DMS53 treated with DMSO at 0.1 percent for 48 hours (cell line): ENCODE results near the gene DUSP22.

Experiments used
- DNase-seq: peaks from one replicate; lab custom pipeline; 2025; ENCODE audit not compliant: unreplicated experiment; lab: John Stamatoyannopoulos, UW

DUSP22 gene

GRCh38 chr6:349491-349921 is 57.2 kb downstream of the DUSP22 start:
- DNase-seq, result no peak

- DNase-seq, result no peak
Measured at GRCh38 chr6:350371-350770, 58.1 kb downstream of the DUSP22 start.

- no peak for DNase-seq
Measured at GRCh38 chr6:351011-351866, 59.0 kb downstream of the DUSP22 start.

- no peak for DNase-seq
Measured at GRCh38 chr6:351867-352289, 59.6 kb downstream of the DUSP22 start.

GRCh38 chr6:352474-352873 is 60.2 kb downstream of the DUSP22 start:
- DNase-seq, result no peak

- no peak for DNase-seq
Measured at GRCh38 chr6:352896-353470, 60.7 kb downstream of the DUSP22 start.

GRCh38 chr6:353642-354614 is 61.6 kb downstream of the DUSP22 start:
- no peak for DNase-seq

GRCh38 chr6:354631-355280 is 62.5 kb downstream of the DUSP22 start:
- DNase-seq, result no peak

GRCh38 chr6:355373-356208 is 63.3 kb downstream of the DUSP22 start:
- no peak for DNase-seq

- no peak for DNase-seq
Measured at GRCh38 chr6:356828-357251, 64.6 kb downstream of the DUSP22 start.

GRCh38 chr6:357261-357790 is 65.0 kb downstream of the DUSP22 start:
- DNase-seq, result no peak

- DNase-seq, result no peak
Measured at GRCh38 chr6:357791-358341, 65.6 kb downstream of the DUSP22 start.

- no peak for DNase-seq
Measured at GRCh38 chr6:358432-358831, 66.1 kb downstream of the DUSP22 start.

- DNase-seq, result no peak
Measured at GRCh38 chr6:358847-359246, 66.6 kb downstream of the DUSP22 start.

GRCh38 chr6:359261-360035 is 67.2 kb downstream of the DUSP22 start:
- no peak for DNase-seq

GRCh38 chr6:360349-360748 is 68.1 kb downstream of the DUSP22 start:
- DNase-seq, result no peak

GRCh38 chr6:360764-361373 is 68.6 kb downstream of the DUSP22 start:
- DNase-seq, result no peak

- DNase-seq, result no peak
Measured at GRCh38 chr6:361411-362132, 69.3 kb downstream of the DUSP22 start.
